Midbrain (tissue), 1 donor: ENCODE results near the gene OARD1.
A peak's percentile ranks its signal among the peaks of the same experiment; 100 is the strongest.

Experiments used
- DNase-seq: peaks from one replicate; lab custom pipeline; 2025; lab: John Stamatoyannopoulos, UW

The OARD1 gene

GRCh38 chr6:41047745-41048732, 24.1 kb downstream of the OARD1 start:
- DNase-seq, result no peak

GRCh38 chr6:41047306-41047705, 24.9 kb downstream of the OARD1 start:
- no peak for DNase-seq

DNA sequence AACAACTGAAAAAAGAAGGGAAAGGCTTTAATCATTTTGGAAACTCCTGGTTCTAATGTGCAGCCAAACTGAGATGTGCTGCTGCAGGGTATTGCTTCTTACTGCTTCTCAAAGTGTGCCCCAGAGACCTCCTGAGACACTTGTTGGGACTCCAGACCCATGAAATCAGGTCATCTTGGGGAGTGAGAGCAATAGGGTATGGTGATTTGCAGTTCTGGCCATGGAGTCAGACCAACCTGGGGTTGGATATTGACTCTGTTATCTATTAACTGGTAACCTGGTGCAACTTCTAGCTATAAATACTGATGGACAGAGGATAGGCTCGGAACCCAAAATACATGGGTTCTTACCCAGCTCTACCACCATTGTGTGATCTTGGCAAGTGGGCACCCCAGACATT, 26.1 kb downstream of the OARD1 start:
- DNase-seq, result no peak

DNA sequence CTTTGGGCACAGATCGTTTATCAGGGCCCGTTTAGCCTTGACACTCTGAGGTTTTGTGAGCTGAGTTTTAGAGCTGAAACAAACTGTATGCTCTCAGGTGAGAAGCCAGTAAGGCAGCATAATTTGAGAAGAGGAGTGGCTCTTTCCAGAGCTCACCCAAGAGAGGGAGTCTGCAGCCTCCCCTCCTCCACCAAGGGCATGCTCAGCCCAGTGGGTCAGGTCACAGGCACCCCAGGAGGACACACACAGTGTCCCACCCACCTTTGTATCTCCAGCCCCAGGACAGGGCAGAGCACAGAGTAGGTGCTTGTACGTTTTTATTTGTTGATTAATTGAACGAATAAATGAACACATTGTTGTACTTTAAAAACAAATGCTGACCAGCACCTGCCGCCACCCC, 26.5 kb downstream of the OARD1 start:
- DNase-seq, result no peak

DNA sequence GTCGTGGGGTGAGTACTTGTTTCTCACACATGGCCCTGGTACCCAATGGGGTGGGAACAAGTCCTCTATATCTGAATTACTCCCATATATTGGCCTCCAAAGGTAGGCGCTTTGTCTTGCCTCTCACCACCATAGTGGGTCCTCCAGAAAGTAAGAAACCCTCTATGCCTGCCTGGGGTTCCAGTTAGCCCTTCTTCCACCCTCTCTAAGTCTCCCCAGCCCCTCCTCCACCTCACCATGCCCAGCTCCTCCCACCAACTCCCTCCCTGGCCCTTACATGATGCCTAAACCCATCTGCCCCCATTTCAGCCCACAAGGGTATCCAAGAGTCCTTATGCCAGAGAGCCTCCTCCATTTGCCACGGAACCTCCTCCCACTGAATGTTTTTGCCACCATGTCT, 29.0 kb downstream of the OARD1 start:
- DNase-seq, result no peak

DNA sequence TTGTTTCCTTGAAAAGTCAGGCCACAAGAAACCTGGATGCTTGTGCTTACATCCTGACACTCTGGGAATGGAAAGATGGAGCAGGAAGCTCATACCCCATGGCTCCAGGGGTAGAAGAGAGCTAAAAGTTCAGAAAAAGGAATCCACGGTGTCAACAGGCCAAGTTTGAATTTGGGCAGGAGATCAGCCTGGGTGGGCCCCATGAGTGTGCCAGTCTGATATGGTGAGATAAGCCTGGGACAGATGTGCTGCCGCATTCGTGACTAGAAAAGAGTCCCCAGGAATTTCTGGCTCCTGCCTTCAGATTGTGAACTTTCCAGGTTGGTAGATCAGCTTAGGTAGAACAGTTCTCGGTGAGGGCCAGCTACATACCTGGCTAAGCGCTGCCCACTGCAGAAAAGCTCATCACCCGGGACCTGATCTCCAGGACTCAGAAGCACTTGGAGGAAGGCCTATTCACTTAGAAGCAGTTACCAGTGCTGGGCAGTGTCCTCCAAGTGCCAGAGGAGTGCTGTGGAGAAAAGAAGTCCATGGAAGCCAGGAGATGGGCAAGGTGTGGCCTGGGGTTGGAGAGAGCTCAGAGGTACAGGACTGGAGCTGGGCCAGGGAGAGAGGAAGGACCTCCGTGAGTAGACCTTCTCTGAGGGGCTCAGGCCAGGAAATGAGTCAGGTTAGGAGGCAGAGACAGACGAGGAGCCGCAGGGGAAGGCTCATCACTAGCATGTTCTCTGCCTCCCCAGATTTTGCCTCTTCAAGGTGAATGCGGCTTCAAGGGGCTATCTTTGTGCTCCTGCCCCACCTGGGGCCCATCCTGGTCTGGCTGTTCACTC, 29.7 kb downstream of the OARD1 start, which contains the start of gene TSPO2:
TSS of gene TSPO2 (plus strand) at position 242 of the 830 bp plus-strand sequence. CDS start at position 761, 519 bp downstream.
- no peak for DNase-seq

DNA sequence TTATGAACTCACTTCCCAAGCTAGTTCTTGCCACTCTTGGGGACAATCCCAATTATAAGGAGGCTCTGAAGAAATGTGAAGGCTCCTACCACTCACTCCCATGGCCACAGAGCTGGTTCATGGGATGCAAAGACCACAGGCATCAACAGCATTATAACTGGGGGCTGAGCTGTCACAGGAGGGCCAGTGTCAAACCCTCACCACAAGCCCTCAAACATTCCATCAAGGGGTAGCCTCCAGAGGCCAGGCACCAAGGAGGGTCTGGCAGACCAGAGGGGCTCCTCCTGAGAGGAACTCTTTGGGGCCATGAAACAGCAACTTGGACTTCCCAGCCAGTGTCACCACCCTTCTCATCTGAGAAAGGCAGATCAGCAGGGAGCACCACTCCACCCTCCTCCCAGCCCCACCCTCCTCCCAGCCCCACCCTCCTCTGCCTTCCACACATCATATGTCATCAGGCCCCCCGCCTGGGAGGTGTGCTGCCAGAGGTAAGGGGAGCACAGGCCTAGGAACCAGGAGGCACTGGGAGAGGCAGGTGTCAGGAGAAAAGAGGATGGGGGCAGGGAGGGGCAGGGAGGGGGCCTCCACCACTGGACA, 31.1 kb downstream of the OARD1 start:
- no peak for DNase-seq

GRCh38 chr6:41040101-41040939, 31.8 kb downstream of the OARD1 start:
- DNase-seq, result no peak

GRCh38 chr6:41039060-41039998, 32.8 kb downstream of the OARD1 start, which contains the start of gene UNC5CL:
Gene UNC5CL (minus strand): TSS chr6:41039221. CDS start chr6:41035074, 4,147 bp downstream.
- no peak for DNase-seq

DNA sequence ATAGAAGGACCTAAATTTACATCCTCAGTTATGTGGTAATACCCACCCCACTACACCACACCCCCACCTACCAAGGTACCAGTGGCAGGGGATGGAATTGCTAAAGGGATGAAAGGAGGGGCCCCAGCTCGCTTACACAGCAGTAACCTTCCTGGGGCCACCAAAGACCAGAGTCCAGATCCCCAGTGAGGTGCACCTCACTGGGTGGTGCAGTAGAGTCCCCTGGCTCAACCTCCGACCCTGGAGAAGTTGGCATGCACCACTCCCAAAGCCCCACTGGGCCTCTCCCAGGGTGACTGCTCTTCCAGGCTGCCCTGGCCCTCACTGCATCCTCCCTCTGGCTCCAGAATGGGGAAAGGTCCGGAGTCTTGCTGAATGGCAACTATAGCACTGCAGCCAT, 34.0 kb downstream of the OARD1 start:
- DNase-seq, result no peak

DNA sequence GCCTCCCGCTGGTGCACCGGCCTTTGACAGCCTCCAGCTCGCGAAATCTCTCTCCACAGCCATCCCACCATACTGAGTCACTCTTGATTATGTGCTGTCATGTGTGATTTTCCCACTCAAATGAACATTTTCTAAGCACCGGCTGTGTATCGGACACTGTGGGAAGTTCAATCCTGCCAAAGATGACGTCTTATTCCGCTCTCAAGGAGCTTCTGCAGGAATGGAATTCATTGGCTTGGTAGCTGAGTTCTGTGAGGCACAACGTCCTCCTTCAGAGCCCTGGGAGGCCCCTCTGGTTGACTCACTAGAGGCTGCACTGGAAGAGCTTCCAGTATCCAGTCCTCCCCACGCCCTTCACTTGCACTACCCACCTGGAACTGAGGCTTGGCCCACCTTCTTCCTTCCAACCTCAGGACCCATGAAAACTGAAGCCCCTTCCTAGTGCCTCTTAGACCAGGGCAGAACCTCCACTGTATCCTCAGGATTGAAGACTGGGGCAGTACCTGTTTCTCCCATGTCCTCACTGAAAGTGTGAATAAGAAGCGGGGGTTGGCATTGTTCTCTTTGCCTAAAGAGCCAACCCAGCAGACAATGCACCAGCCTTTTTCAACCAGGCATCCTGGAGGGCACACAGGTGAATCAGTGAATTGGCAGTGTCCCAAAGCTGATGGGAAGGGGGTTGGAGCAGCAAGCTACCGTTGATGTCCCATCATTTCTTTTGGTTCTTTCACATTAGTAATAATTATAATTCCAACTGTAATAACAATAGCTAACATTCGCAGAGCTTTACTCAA, 34.9 kb downstream of the OARD1 start:
- DNase-seq, result no peak

GRCh38 chr6:41036601-41037000, 35.6 kb downstream of the OARD1 start:
- no peak for DNase-seq

DNA sequence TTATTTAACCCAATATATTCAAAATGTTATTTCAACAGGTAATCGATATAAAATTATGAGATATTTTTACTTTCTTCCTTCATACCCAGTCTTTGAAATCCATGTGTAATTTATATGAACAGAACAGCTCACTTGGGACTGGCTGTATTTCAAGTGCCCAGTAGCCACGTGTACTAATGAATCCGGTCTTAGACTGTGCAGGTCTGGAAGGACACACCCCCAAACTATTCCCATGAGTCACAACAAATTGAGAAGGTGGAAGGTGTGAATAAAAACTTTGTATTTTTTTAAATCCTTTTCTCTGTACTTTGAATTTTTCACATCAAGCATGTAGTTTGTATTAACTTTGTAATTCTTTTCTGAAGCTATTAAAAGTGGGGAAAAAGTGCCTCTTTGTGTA, 36.0 kb downstream of the OARD1 start:
- DNase-seq, result no peak

DNA sequence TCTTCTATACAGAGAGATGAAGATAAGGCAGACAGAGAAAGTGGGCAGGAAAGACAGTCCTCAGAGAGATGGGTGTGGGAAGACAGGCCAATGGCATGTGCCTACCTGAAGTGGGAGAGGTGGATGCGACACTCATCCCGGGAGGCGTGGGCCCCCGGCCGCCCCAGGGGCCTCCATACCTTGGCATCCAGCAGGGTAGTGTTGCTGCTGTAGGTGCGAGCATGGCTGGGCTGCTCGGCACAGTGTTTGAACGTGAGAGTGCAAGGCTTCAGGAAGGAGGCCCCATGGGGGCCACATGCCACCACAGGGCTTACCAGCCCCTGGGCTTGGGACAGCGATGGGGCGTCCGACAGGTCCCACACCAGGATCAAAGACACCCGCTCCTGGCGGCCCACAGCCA, 38.4 kb downstream of the OARD1 start:
- no peak for DNase-seq

DNA sequence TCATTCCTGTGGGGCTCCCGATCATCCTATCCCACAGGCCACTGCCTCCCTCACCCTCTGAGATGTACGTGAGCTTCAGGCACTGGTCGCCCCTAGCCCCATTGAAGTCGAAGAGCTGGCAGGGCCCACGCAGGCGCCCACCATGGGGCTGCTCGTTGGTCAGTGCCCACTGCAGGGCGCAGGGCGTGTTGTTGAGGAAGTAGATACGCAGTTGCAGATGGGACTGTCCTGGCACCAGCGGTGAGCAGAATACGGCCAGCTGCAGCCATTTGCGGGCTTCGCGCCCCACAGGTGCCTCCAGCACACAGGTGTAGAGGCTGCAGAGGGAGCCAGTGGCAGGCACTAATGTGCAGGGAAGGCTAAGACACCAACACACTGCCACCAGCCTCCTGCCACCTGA, 39.3 kb downstream of the OARD1 start:
- no peak for DNase-seq

DNA sequence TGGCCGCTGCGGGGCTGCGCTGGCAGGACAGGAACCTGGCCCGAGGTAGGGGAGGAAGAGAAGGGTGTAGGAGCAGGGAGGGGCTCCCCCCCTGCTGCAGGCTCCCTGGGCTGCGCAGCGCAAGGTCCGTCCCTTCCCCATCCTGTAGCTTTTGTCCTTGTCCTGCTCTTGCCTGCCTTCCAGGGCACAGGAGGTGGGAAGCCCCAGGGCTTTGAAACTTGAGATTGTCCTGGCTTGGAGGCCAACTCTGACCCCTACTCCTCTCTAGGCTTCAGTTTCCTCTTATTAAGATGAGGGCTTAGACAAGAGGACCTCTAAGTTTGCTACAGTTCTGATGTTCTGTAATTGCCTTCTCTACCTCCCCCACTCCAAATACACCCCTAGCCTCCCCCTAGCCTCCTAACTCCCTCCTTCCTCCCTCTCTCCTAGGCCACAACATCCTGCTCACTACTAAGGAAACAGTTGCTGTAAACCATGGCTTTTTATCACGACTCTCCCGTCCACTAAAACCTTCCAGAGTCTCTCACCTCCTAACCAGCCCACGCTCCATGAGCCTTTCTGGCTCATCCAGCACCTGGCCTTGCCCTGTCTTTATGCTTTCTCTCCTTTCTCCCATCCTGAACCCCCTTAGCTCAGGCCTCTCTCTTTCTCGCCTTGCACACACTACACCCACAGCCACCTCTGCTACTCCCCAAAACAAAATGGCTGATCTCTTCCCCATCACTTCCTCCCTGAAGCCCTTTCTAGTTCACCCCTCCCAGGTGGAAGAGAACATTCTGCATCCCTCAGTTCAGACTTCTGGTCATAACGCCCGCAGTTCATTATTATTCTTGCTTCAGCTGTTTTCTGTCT, 43.4 kb downstream of the OARD1 start:
- DNase-seq, result no peak

DNA sequence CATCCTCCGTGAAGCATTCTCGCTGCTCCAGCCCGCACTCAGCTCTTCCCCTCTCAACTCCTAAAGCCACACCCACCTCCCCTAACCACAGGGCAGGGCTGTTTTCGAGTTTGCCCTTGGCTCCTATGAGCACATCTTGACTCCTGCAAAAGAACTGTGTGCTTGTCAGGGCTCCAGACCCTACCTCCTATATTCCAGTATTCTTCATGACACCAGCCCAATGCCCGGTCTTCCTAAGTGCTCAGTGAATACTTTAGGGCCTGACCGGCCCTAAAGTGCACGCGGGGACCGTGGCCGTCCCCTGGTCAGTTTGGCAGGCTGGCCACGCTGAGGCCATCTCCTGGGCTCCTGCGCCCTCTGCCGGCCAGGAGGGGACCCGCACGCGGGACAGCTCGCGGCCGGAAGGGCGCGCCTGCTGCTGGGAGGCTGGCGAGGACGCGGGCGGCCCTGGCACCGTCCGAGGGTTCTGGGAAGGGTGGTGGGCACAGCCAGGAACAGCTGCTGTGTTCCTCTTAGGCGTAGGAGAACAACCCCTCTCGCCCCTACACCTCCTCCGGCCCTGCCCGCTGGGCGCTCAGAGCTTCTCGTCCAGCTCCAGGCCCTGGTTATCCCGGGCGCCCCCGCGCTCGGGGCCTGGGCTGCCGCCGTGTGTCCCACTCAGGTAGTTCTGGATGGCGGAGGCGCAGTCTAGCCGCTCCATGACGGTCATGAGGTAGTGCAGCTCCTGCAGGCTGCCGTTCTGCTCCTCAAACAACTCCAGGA, 44.2 kb downstream of the OARD1 start:
- peak; percentile 73 for DNase-seq

- no peak for DNase-seq
These were observed 44.9 kb downstream of the OARD1 start for GRCh38 chr6:41027241-41027640.
